HG03442 (cell line): ENCODE measurements around the gene GDA.

ENCODE experiments used
- ATAC-seq: cut with Tn5 transposase; IDR thresholded peaks from one replicate; pipeline ENCODE4 v1.9.1; 2021; ENCODE audit warnings: mild to moderate bottlenecking, moderate library complexity; ENCODE audit not compliant: unreplicated experiment

The GDA gene

GRCh38 chr9:72149231-72149975 lies at the start of gene GDA:
Gene GDA (plus strand): TSS chr9:72149440. CDS start chr9:72149560, 120 bp downstream.
- ATAC-seq: no peak

- no peak for ATAC-seq
Observed at GRCh38 chr9:72102520-72102919, 46.7 kb upstream of the GDA start.

DNA sequence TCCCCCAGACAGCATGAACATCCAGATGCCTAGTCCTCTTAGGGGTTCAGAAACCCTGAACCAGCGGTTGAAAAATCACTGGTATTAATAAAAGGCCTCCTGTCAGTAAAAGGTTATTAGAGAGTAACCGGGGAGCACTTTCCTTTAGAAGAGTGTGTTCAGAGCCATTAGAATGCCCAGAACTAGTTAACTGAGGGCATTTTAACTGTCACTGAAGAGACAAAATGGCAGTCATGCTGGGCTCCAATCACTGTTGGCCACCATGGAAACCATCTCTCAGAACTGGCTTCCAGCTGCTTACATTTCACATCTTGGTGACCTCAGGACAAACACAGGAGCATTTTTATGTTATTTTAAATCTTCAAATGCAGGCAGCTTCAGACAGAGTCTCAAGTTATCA lies 36.2 kb upstream of the GDA start:
- no peak for ATAC-seq

- no peak for ATAC-seq
Observed at GRCh38 chr9:72119853-72120252, 29.4 kb upstream of the GDA start.

DNA sequence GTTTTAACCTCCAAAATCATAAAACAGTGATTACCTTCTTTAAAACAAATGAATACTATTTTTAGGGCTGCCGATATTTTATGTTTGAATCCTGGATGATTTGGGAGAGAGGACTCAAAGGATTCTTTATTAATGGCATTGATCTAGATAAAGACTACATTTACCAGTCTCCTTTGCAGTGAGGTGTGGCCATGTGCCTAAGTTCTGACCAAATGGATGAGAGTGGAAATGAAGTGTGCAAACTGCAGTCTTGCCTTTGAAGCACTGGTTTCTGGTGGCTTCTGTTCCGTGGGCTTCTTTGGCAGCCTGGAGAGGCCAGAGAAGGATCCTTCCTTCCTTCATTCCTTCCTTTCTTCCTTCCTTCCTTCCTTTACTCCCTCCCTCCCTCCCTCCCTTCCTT lies 24.3 kb upstream of the GDA start:
- ATAC-seq: no peak

GRCh38 chr9:72127753-72128152 lies 21.5 kb upstream of the GDA start:
- ATAC-seq: no peak

GRCh38 chr9:72128526-72128925 lies 20.7 kb upstream of the GDA start:
- no peak for ATAC-seq

DNA sequence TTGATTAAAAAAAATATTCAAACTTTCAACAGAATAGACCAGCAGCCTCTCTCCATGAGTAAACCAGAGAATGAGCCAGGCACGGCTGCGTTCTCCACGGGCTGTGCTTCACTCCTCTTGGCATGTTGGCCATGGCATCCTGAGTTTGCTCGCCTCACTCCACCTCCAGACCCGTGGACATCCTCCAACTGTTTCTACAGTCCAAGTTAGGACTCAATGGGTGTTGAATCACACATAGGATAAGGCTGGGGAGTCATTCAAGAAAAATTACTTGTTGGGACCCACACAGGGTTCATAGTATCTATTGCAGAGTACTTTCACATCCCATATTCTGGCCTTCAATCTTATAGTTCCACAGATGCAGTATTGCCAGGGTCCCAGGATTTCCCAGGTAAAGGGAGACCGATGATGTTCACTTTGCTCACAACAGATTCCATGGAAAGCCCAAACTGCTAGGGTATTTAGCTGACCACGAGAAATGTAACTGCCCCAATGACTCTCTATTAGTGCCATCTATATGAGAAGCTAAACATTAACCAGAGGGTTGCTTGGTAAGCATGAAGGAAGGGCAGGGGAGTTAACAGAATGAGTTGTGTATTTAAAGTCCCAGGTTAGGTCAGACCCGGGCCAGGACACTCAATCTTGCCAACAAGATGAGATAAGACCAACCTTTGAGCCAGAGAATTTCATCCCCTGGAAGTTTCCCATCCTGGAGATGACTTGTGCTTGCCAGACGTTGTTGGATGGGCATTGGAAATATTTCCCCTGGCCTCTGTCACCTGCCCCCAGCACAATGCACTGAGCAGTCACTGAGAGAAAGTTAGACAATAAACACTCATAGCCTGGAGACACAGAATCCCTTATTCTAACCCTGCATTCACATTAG lies 19.7 kb upstream of the GDA start:
- ATAC-seq: no peak

DNA sequence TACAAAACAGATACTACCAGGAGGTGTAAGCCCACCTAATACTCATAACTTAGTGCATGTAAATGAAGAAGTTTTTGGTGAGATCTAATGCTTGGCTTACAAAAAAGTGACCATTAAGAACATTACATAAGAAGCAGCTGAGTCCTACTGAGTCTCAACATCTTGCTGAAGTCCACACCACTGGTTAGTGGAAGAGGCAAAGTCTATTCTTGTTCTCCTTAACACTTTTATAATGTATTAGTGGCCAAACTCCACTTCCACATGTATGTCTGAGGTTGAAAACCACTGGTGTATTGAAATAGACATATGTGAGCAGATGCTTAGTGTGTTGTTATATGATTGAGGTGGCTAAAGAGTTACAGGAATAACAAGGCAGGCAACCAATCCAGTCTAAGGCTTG lies 18.9 kb upstream of the GDA start:
- ATAC-seq: no peak

DNA sequence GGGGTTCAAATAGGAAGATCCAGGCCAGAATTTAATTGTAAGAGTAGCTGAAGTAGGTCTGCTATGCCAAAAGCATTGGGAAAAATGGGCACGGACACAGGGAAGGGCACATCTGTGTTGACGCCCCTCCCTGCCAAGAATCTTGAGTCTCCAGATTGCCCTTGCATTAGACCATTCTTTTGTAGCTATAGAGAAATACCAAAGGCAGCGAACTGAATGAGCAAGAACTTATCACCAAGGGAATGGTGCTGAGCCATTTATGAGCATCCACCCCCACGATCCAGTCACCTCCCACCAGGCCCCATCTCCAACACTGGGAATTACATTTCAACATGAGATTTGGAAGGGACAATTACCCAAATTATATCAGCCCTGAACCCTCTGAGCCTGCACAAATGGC lies 18.0 kb upstream of the GDA start:
- ATAC-seq: no peak

GRCh38 chr9:72132052-72132451 lies 17.2 kb upstream of the GDA start:
- ATAC-seq: no peak

DNA sequence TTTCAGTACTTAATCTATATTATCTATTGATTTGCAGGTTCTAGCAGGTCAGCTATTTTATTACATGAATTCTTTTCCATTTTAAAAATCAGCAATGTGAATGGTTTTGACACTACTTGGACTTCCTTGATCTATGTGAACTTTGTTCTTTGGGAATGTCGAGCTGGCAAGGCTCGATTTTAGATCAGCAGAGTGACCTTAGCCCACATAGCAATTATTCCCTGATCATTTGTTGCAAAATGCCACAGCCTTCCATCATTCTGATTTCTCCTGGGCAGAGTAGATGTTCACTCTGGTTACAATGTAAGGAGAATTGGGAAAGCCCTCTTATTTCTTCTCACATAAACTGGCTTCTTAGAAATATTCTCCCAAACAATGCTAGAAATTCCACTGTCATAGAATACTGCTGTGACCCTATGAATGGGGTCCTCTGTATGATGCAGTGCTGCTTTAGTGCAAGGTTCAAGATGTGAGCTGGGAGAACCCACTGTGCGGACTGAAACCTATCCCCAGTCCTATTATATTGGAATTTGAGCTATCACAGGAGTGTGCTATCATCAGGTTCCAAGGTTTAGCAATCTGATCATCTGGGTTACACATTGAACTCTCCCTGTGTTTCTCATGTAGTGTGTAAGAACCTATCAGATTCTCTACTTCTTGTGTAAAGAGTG lies 15.7 kb upstream of the GDA start:
- no peak for ATAC-seq

DNA sequence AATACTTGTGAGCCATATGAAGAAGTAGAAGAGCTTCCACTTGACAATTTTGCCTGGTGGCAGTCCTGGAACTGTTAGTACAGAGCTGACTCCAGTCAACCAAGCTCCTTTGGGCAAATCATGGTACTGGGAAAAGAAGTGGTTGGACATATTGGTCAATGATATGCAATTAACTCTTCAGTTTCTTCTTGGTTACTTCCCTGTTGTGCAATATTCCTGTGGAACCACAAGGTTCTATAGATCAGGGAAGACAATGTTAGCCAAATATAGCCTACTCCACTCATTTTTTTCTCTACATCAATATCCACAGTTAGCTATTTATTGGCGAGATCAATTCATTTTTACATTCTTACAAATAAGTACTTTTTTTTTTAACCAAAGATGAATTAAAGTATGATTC lies 14.4 kb upstream of the GDA start:
- ATAC-seq: no peak

DNA sequence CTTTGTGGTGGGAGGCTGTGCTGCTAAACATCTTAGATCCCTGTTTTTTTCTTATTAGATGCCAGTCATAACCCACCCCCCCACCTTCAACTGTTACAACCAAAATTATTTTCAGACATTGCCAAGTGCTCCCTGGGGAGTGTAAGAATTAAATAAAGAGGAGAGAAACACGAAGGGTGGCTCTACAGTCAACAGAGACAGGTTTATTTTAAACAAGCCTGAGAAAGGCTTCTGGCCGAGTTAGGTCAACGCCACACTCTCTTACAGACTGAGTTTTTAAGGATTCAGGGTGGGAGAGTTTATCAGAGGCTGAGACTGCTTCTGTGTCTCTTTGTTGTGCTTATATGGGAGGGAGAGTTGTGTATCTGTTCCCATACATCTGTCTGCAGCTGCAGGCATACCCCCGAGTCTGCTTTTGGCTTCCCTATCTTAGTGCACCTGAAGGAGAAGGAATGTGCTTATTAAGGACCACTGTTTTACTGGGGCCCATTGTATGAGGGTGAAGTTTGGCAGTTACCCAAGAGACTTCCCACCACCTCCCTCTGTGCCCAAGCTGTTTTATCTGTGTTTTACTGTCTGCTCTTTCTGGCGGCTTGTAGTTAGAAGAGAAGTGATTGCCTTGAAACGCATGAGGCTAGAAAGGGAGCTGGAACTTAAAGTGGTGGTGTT lies 11.4 kb upstream of the GDA start:
- ATAC-seq: no peak

GRCh38 chr9:72139226-72139625 lies 10.0 kb upstream of the GDA start:
- ATAC-seq: no peak

- no peak for ATAC-seq
Observed at GRCh38 chr9:72140586-72140985, 8.7 kb upstream of the GDA start.

GRCh38 chr9:72141484-72141883 lies 7.8 kb upstream of the GDA start:
- no peak for ATAC-seq

GRCh38 chr9:72144756-72145492 lies 4.3 kb upstream of the GDA start:
- ATAC-seq: no peak

DNA sequence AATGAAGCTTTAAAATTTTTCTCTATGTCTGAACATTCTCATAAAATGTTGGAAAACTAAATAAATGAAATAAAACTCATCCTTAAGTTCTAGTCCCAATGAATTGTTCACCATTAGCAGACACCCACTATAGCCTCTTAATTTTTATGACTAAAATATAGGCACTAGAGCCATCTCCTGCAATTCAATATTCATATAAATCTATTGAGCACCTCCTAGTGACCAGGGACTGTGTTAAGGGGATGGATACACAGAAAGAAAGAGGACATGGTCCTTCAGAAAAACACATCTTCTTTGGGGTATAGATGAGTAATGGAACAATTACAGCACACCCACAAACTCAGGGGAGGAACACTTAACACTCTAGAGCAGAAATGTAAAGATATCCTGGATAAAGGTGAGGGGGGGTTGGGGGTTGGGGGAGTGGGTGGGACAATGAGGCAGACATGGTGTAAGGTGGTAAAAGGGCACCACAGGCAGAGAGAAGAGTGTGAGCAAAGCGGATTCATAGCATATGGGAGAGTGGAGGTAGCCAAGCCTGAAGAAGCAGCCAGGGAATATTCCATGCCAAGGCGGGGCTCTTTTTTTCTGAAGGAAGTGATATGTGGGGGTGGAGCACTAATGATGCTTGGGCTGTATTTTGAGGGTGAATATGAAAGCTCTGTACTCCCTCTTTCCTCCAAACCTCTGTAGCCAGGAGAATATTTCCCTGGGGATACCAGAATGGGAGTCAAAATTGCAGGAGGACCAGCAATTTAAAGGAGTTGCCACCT lies 3.3 kb upstream of the GDA start:
- no peak for ATAC-seq

GRCh38 chr9:72147676-72148075 lies 1.6 kb upstream of the GDA start:
- no peak for ATAC-seq
